Upper lobe of left lung (tissue), 4 donors: Measurements from ENCODE around the gene SPEN.

ENCODE experiments used
- EP300 ChIP-seq, 4 donors: sonication (generic); formaldehyde crosslinking; IDR thresholded peaks; one replicate each; pipeline ENCODE4 v1.5.1; 2017; ENCODE audit warnings: antibody characterized with exemption in 4 of 4, control low read depth in 2 of 4
- POLR2A ChIP-seq, 4 donors: fragments of 450-650 bp; IDR thresholded peaks; one replicate each; pipeline ENCODE4 v1.5.1; 2016 to 2017; ENCODE audit warnings: antibody characterized with exemption in 4 of 4, mild to moderate bottlenecking in 2 of 4
- POLR2AphosphoS5 ChIP-seq, 2 donors: sonication (generic); formaldehyde crosslinking; IDR thresholded peaks; one replicate each; pipeline ENCODE4 v1.5.1; 2017; ENCODE audit warnings: antibody characterized with exemption in 2 of 2
- TF ChIP-seq, protein P1 (sequence below), 6 experiments: fragments of 450-650 bp in 4 of 6; fragments of 200-600 bp in 2 of 6; sonication (generic) in 2 of 6; IDR thresholded peaks; one replicate each; pipeline ENCODE4 v1.5.1; 2016 to 2019; ENCODE audit warnings: antibody characterized with exemption in 6 of 6

DNA sequence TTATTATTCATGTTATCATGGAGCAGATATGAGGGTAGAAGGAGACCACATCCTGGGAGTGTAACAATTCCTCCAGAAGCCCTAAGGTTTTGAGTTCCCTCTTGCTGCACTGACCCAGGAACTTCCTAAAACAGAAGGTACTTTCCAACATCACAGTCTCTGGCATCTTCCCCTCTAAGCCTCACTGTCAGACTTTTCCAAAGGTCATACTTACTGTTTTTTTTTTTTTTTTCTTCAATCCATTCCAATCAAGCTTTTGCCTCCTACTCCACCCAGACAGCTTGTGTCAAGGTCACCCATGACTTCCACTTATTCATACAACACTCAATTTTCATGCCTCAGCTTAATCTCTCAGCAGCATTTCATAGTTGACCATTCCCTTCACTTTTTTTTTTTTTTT lies 21.7 kb upstream of the SPEN start:
- no peak for TF ChIP-seq EP300 (IDR thresholded peaks at IDR 0.05)
- no peak for TF ChIP-seq POLR2A (IDR thresholded peaks at IDR 0.05)
- TF ChIP-seq, protein P1, sequence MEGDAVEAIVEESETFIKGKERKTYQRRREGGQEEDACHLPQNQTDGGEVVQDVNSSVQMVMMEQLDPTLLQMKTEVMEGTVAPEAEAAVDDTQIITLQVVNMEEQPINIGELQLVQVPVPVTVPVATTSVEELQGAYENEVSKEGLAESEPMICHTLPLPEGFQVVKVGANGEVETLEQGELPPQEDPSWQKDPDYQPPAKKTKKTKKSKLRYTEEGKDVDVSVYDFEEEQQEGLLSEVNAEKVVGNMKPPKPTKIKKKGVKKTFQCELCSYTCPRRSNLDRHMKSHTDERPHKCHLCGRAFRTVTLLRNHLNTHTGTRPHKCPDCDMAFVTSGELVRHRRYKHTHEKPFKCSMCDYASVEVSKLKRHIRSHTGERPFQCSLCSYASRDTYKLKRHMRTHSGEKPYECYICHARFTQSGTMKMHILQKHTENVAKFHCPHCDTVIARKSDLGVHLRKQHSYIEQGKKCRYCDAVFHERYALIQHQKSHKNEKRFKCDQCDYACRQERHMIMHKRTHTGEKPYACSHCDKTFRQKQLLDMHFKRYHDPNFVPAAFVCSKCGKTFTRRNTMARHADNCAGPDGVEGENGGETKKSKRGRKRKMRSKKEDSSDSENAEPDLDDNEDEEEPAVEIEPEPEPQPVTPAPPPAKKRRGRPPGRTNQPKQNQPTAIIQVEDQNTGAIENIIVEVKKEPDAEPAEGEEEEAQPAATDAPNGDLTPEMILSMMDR (IDR thresholded peaks at IDR 0.05) = no peak
- TF ChIP-seq POLR2AphosphoS5 (IDR thresholded peaks at IDR 0.05) = no peak
